LNCaP clone FGC (cell line): Measurements from ENCODE around the gene PLCE1.
"Not testable (repeated sequence)": the region's sequence is repeated elsewhere in the genome, so short reads cannot be mapped to it uniquely, and the experiment has no call there.

Experiments used
- DNase-seq: peaks from one replicate; pipeline ENCODE4 v3.0.0-alpha.2; 2011; ENCODE audit warnings: low read depth
- H3K4me3 ChIP-seq: 2 replicates; pipeline ENCODE4 v1.5.1; 2011; ENCODE audit warnings: mild to moderate bottlenecking, low read depth, low read length, control low read depth
- CTCF ChIP-seq: IDR thresholded peaks from 2 replicates; pipeline ENCODE4 v1.5.1; 2012; ENCODE audit warnings: mild to moderate bottlenecking; ENCODE audit not compliant: control insufficient read depth, insufficient read depth; ENCODE audit errors: extremely low read depth

PLCE1 gene

GRCh38 chr10:93954726-93955363 lies 38.9 kb upstream of the PLCE1 start:
- DNase-seq, result no peak
- no peak overlapping the region for H3K4me3 ChIP-seq
- no peak for TF ChIP-seq CTCF

GRCh38 chr10:93958834-93959233 lies 34.9 kb upstream of the PLCE1 start:
- H3K4me3 ChIP-seq, result no peak overlapping the region
- no peak for TF ChIP-seq CTCF
- DNase-seq, result no peak

- DNase-seq, H3K4me3 ChIP-seq: not testable (repeated sequence)
These were observed 32.7 kb upstream of the PLCE1 start for GRCh38 chr10:93960988-93961387.

- no peak for DNase-seq
- no peak overlapping the region for H3K4me3 ChIP-seq
- TF ChIP-seq CTCF, result no peak
These were observed 30.8 kb upstream of the PLCE1 start for GRCh38 chr10:93962973-93963372.

- TF ChIP-seq CTCF, result no peak
- no peak overlapping the region for H3K4me3 ChIP-seq
- no peak for DNase-seq
These were observed 30.3 kb upstream of the PLCE1 start for GRCh38 chr10:93963434-93963833.

GRCh38 chr10:93965911-93966310 lies 27.8 kb upstream of the PLCE1 start:
- no peak for DNase-seq
- no peak for TF ChIP-seq CTCF
- no peak overlapping the region for H3K4me3 ChIP-seq

GRCh38 chr10:93967756-93968155 lies 26.0 kb upstream of the PLCE1 start:
- no peak for DNase-seq
- no peak overlapping the region for H3K4me3 ChIP-seq
- no peak for TF ChIP-seq CTCF
